ENCODE results near the gene IRF8.

- TF ChIP-seq CTCF (IDR thresholded peaks at IDR 0.05) = no peak
- no peak for TF ChIP-seq ZFX (IDR thresholded peaks at IDR 0.05; ENCODE audit: borderline replicate concordance)
Observed at GRCh38 chr16:85873153-85873552, 25.8 kb upstream of the IRF8 start.
